OCI-LY7 (cell line): ENCODE results near the gene PDZD2.

Source experiments
- EZH2phosphoT487 ChIP-seq: fragments of 200-600 bp; sonication (generic); IDR thresholded peaks from 2 replicates; pipeline ENCODE4 v1.6.1; 2018; ENCODE audit warnings: low read depth, borderline replicate concordance, mild to moderate bottlenecking, mixed run types, antibody characterized with exemption, low read length, moderate library complexity, mixed read lengths
- TF ChIP-seq, protein P1 (sequence below): fragments of 200-600 bp; sonication (generic); conservative IDR thresholded peaks from 2 replicates; pipeline ENCODE4 v1.5.1; 2014; ENCODE audit warnings: mild to moderate bottlenecking, antibody characterized with exemption, low read length, moderate library complexity, mixed read lengths

DNA sequence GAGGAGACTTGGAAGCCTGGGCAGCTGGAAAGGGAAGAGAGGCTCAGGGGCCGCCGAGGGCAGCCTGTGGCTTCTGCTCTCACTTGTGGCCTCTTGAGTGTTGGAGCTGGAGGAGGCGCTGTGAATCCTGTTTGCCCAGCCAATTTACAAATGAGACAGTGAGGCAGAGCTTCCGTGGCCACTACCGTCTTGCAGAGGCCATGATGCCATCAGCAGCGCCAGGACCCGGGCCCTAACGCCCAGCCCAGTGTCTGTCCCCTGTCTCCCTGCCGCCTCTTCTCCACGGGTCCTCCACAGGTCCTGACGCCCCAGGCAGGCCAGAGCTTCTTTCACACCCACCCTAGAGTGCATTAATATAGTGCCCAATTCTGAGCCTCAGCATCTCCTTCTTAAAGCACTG is 362.4 kb downstream of the PDZD2 start:
- TF ChIP-seq, protein P1, sequence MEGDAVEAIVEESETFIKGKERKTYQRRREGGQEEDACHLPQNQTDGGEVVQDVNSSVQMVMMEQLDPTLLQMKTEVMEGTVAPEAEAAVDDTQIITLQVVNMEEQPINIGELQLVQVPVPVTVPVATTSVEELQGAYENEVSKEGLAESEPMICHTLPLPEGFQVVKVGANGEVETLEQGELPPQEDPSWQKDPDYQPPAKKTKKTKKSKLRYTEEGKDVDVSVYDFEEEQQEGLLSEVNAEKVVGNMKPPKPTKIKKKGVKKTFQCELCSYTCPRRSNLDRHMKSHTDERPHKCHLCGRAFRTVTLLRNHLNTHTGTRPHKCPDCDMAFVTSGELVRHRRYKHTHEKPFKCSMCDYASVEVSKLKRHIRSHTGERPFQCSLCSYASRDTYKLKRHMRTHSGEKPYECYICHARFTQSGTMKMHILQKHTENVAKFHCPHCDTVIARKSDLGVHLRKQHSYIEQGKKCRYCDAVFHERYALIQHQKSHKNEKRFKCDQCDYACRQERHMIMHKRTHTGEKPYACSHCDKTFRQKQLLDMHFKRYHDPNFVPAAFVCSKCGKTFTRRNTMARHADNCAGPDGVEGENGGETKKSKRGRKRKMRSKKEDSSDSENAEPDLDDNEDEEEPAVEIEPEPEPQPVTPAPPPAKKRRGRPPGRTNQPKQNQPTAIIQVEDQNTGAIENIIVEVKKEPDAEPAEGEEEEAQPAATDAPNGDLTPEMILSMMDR = no peak
- TF ChIP-seq EZH2phosphoT487 = no peak
